Gastroesophageal sphincter (tissue), 4 donors: ENCODE measurements around the gene IDS. TPM values are rescaled to one million over a fixed set of nuclear protein-coding genes. Genes with fewer than 3 reads are reported as not detected.

Experiments used
- ATAC-seq: fragments of 150-250 bp; one replicate; pipeline ENCODE4 v1.9.1; 2016; ENCODE audit warnings: mild to moderate bottlenecking, moderate library complexity
- H3K27ac ChIP-seq, 4 donors: fragments of 200-600 bp; sonication (generic) in 3 of 4; 1 replicate in 3 of 4; 2 replicates in 1 of 4; pipeline ENCODE4 v1.5.1; 2016 to 2019
- H3K27me3 ChIP-seq: fragments of 200-600 bp; sonication (generic); one replicate; pipeline ENCODE4 v1.5.1; 2019
- H3K36me3 ChIP-seq, 2 donors: fragments of 200-600 bp; sonication (generic); one replicate each; pipeline ENCODE4 v1.5.1; 2019; ENCODE audit warnings: control low read depth in 1 of 2
- H3K4me1 ChIP-seq, 3 donors: fragments of 200-600 bp; sonication (generic); 1 replicate in 2 of 3; 2 replicates in 1 of 3; pipeline ENCODE4 v1.5.1; 2016 to 2019; ENCODE audit warnings: control low read depth in 2 of 3
- H3K4me3 ChIP-seq, 2 donors: fragments of 200-600 bp; sonication (generic); one replicate each; pipeline ENCODE4 v1.5.1; 2019; ENCODE audit warnings: mild to moderate bottlenecking in 1 of 2, moderate library complexity in 1 of 2
- H3K9me3 ChIP-seq, 3 donors: fragments of 200-600 bp; sonication (generic); one replicate each; pipeline ENCODE4 v1.5.1; 2017 to 2019; ENCODE audit warnings: control low read depth in 2 of 3
- EP300 ChIP-seq: sonication (generic); formaldehyde crosslinking; IDR thresholded peaks from one replicate; pipeline ENCODE4 v1.6.1; 2017; ENCODE audit warnings: antibody characterized with exemption, mild to moderate bottlenecking
- POLR2A ChIP-seq, 2 donors: fragments of 450-650 bp; IDR thresholded peaks; one replicate each; pipeline ENCODE4 v1.6.1; 2017; ENCODE audit warnings: antibody characterized with exemption in 2 of 2, mild to moderate bottlenecking in 2 of 2, moderate library complexity in 1 of 2
- POLR2AphosphoS5 ChIP-seq: sonication (generic); formaldehyde crosslinking; IDR thresholded peaks from one replicate; pipeline ENCODE4 v1.6.1; 2017; ENCODE audit warnings: antibody characterized with exemption
- WGBS, 2 donors: methylation state at CpG; one replicate each; pipeline ENCODE4 v1.1.5; 2018; ENCODE audit warnings: low coverage in 1 of 2; 5-methylcytosine and 5-hydroxymethylcytosine counted together
- total RNA-seq, 4 donors: library from RNA; depleted of rRNA; stranded (reverse); fragments of >200 nt; gene quantifications; one replicate each; pipeline ENCODE4 v1.1.0, GENCODE V29; 2016
- TF ChIP-seq, protein P1 (sequence below), 4 experiments: fragments of 200-600 bp in 2 of 4; fragments of 450-650 bp in 2 of 4; sonication (generic) in 1 of 4; IDR thresholded peaks; one replicate each; pipeline ENCODE4 v1.5.1; 2017 to 2019; ENCODE audit warnings: antibody characterized with exemption in 4 of 4, mild to moderate bottlenecking in 2 of 4, moderate library complexity in 2 of 4

The IDS gene
- total RNA-seq, 4 donors from 2014 or later = 65.1 to 117 (median 97.1) TPM

DNA sequence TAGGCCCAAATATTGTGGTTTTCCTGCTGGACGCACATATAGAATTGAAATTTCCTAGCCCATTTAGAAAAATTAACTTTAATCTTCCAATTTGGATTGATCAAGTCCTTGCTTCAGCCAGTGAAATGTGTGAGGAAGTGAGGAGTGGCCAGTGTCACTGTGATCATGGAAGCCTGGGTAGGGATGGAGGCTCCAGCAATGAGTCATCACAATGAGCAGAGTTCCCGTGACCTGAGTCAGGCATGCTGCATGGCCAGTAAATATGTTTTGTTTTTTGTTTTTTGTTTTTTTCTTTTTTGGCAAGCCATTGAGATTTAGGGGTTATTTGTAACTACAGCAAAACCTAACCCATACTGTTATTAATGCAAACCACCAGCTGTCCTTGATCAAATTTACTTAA, 52.1 kb downstream of the IDS start:
- H3K4me3 ChIP-seq = no peak overlapping the region
- no peak for TF ChIP-seq POLR2A (IDR thresholded peaks at IDR 0.05)
- TF ChIP-seq, protein P1, sequence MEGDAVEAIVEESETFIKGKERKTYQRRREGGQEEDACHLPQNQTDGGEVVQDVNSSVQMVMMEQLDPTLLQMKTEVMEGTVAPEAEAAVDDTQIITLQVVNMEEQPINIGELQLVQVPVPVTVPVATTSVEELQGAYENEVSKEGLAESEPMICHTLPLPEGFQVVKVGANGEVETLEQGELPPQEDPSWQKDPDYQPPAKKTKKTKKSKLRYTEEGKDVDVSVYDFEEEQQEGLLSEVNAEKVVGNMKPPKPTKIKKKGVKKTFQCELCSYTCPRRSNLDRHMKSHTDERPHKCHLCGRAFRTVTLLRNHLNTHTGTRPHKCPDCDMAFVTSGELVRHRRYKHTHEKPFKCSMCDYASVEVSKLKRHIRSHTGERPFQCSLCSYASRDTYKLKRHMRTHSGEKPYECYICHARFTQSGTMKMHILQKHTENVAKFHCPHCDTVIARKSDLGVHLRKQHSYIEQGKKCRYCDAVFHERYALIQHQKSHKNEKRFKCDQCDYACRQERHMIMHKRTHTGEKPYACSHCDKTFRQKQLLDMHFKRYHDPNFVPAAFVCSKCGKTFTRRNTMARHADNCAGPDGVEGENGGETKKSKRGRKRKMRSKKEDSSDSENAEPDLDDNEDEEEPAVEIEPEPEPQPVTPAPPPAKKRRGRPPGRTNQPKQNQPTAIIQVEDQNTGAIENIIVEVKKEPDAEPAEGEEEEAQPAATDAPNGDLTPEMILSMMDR (IDR thresholded peaks at IDR 0.05) = no peak
- no peak for TF ChIP-seq POLR2AphosphoS5
- no peak for TF ChIP-seq EP300
- no peaks in the 10 kb centered on the region for H3K4me1 ChIP-seq
- WGBS, 2 donors = 82 to 100% methylated on average over 1 of the region's 2 CpGs
- no peak overlapping the region for H3K27ac ChIP-seq
- H3K27me3 ChIP-seq = no peaks in the 10 kb centered on the region
- ATAC-seq = no peak
- no peaks in the 10 kb centered on the region for H3K9me3 ChIP-seq
- H3K36me3 ChIP-seq = no peaks in the 10 kb centered on the region

DNA sequence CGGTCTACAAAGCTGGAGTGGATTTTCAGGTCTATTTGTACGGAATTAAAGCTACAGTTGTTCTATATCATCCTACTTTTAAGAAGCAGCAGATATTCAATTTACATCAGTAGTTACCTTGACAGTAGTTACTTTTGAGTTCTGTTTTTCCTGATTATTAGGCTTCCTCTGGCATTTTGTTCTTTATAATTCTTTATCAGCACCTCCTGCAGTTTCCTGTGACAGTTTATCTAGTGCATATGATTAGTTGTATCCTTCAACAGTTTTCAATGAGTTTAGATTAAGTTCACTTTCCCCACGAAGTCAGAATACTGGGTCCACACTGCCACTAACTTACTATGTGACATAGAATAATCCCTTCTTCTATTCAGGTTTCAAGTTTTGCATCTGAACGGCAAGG, 71.7 kb downstream of the IDS start:
- no peak for ATAC-seq
- 41 to 54% methylated on average over 3 of the region's 4 CpGs for WGBS, 2 donors

DNA sequence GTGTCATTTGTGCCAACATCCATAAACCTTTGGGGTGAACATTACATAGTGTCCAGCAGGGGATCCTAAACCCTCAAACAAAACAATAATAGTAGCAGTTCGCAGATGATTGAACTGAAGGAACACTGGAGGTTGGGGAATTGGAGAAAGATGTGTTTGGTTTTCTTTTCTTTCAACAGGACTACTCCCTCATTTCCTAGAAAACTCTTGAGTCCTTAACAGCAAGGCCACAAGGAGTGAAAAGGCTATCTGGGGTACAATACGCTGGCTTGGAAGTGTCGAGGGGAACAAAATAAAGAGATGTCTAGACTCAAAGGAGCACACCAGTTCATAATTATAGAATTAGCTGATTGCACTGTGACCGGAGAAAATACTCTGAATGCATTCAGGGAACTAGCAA, 72.1 kb downstream of the IDS start:
- no peaks in the 10 kb centered on the region for H3K27me3 ChIP-seq
- no peaks in the 10 kb centered on the region for H3K9me3 ChIP-seq
- H3K4me3 ChIP-seq = no peak overlapping the region
- no peak overlapping the region for H3K27ac ChIP-seq
- H3K4me1 ChIP-seq = no peaks in the 10 kb centered on the region
- TF ChIP-seq EP300 (no peak), POLR2AphosphoS5 (no peak), POLR2A (IDR thresholded peaks at IDR 0.05) (no peak)
- TF ChIP-seq, protein P1 (IDR thresholded peaks at IDR 0.05) = no peak
- 83 to 84% methylated on average over 1 to 4 of the region's 4 CpGs for WGBS, 2 donors
- ATAC-seq = no peak
- no peaks in the 10 kb centered on the region for H3K36me3 ChIP-seq

More for the DNA sequence above, 71.7 kb downstream of the IDS start:
- no peak for TF ChIP-seq EP300
- TF ChIP-seq, protein P1 (IDR thresholded peaks at IDR 0.05) = no peak
- H3K4me3 ChIP-seq = no peak overlapping the region
- H3K36me3 ChIP-seq = no peaks in the 10 kb centered on the region
- H3K27me3 ChIP-seq = no peaks in the 10 kb centered on the region
- H3K27ac ChIP-seq = no peak overlapping the region
- no peaks in the 10 kb centered on the region for H3K4me1 ChIP-seq
- H3K9me3 ChIP-seq = no peaks in the 10 kb centered on the region

Other genes with a start within 250 kb of the IDS start
- gene EOLA1, start 35.7 kb upstream of the IDS start, total RNA-seq = 10 to 100 TPM in 3 of 4 donors, 1 to 10 TPM in 1; 9.7 to 20.7 (median 11.6) TPM
- not detected for gene HSFX3, start 44.6 kb upstream of the IDS start, total RNA-seq
- gene MAGEA9B, start 82.2 kb upstream of the IDS start, total RNA-seq = not detected
- not detected for gene HSFX2, start 90.0 kb upstream of the IDS start, total RNA-seq
- 10 to 100 TPM; 15.9 to 25.2 (median 20.4) TPM for gene TMEM185A, start 126.5 kb upstream of the IDS start, total RNA-seq
- gene MAGEA11, start 206.8 kb upstream of the IDS start, total RNA-seq = not detected